Measurements from ENCODE around the gene ANXA11. TPM values are rescaled to one million over a fixed set of nuclear protein-coding genes. Genes with fewer than 3 reads are reported as not detected.

ANXA11 gene
- total RNA-seq, 3 donors from 2014 or later = 252 to 424 (median 367) TPM

- DNase-seq (no peak), ATAC-seq (no peak)
- Histone ChIP-seq H3K36me3 (ENCODE audit: low read depth) (no peaks in the 10 kb centered on the region), H3K4me3 (no peak overlapping the region), H3K9me3 (no peaks in the 10 kb centered on the region), H3K4me1 (ENCODE audit: low read depth) (peaks cover 83% of the 10 kb centered on the region)
- intact Hi-C loops (cut with DNase I, micrococcal nuclease) = no loop called here
- TF ChIP-seq CTCF (IDR thresholded peaks at IDR 0.05) = no peak
Measured at GRCh38 chr10:80192553-80192952, 12.8 kb downstream of the ANXA11 start.

- intact Hi-C loops (cut with DNase I, micrococcal nuclease) = no loop called here
- DNase-seq (peak; percentile 85 to 93 (median 89)), ATAC-seq (peak; percentile 81)
- no peaks in the 10 kb centered on the region for H3K9me3 ChIP-seq
- no peaks in the 10 kb centered on the region for H3K36me3 ChIP-seq (ENCODE audit: low read depth)
- peaks cover 82% of the 10 kb centered on the region for H3K4me1 ChIP-seq (ENCODE audit: low read depth)
- TF ChIP-seq CTCF (IDR thresholded peaks at IDR 0.05) = no peak
- no peak overlapping the region for H3K4me3 ChIP-seq
Measured at GRCh38 chr10:80191589-80192270, 13.6 kb downstream of the ANXA11 start.

- Histone ChIP-seq H3K36me3 (ENCODE audit: low read depth) (no peaks in the 10 kb centered on the region), H3K9me3 (no peaks in the 10 kb centered on the region), H3K4me1 (ENCODE audit: low read depth) (peaks cover 59% of the 10 kb centered on the region), H3K4me3 (no peak overlapping the region)
- no peak for TF ChIP-seq CTCF (IDR thresholded peaks at IDR 0.05)
- ATAC-seq (no peak), DNase-seq (no peak)
- intact Hi-C loops (cut with DNase I, micrococcal nuclease) = no loop called here
Measured at GRCh38 chr10:80188713-80189112, 16.6 kb downstream of the ANXA11 start.

- peaks cover 55% of the 10 kb centered on the region for H3K4me1 ChIP-seq (ENCODE audit: low read depth)
- H3K9me3 ChIP-seq = no peaks in the 10 kb centered on the region
- TF ChIP-seq CTCF (IDR thresholded peaks at IDR 0.05) = no peak
- no peak overlapping the region for H3K4me3 ChIP-seq
- intact Hi-C loops (cut with DNase I, micrococcal nuclease) = no loop called here
- DNase-seq (peak; percentile 78 to 90 (median 80)), ATAC-seq (peak; percentile 73)
- no peaks in the 10 kb centered on the region for H3K36me3 ChIP-seq (ENCODE audit: low read depth)
Measured at GRCh38 chr10:80187465-80188409, 17.6 kb downstream of the ANXA11 start.

- Histone ChIP-seq H3K4me3 (no peak overlapping the region), H3K4me1 (ENCODE audit: low read depth) (peaks cover 53% of the 10 kb centered on the region)
Measured at GRCh38 chr10:80187060-80187459, 18.3 kb downstream of the ANXA11 start.

More at GRCh38 chr10:80187060-80187459, 18.3 kb downstream of the ANXA11 start:
- Histone ChIP-seq H3K36me3 (ENCODE audit: low read depth) (no peaks in the 10 kb centered on the region), H3K9me3 (no peaks in the 10 kb centered on the region)
- intact Hi-C loops (cut with DNase I, micrococcal nuclease) = no loop called here
- ATAC-seq (peak; percentile 3), DNase-seq (no peak)
- TF ChIP-seq CTCF (IDR thresholded peaks at IDR 0.05) = no peak

Data from mucosa of descending colon (tissue), 3 donors.